Kidney (tissue), 14 donors: Measurements from ENCODE around the gene TJP1. TPM values are rescaled to one million over a fixed set of nuclear protein-coding genes. Genes with fewer than 3 reads are reported as not detected.

Experiments
- DNase-seq, 5 donors: peaks; one replicate each; pipeline ENCODE4 v3.0.0-alpha.2; 2013 to 2020
- FAIRE-seq: peaks from 2 replicates; lab custom pipeline; 2012; peaks lifted over from hg19 to GRCh38; lab: Jason Lieb, UNC
- H3K27ac ChIP-seq, 2 donors: one replicate each; pipeline ENCODE4 v1.7.0; 2013; ENCODE audit warnings: low read depth in 2 of 2, low read length in 2 of 2, inconsistent platforms in 1 of 2
- H3K27me3 ChIP-seq: one replicate; pipeline ENCODE4 v1.7.1; 2013; ENCODE audit warnings: low read length, inconsistent platforms; ENCODE audit not compliant: control insufficient read depth, insufficient read depth
- H3K36me3 ChIP-seq, 3 donors: one replicate each; pipeline versions ENCODE4 v1.7.0 to v1.7.1; 2013; ENCODE audit warnings: low read length in 3 of 3, control low read depth in 1 of 3, inconsistent platforms in 1 of 3; ENCODE audit not compliant: insufficient read depth in 3 of 3, control insufficient read depth in 2 of 3
- H3K4me1 ChIP-seq, 3 donors: one replicate each; pipeline versions ENCODE4 v1.7.0 to v1.7.1; 2013; ENCODE audit warnings: low read length in 3 of 3, inconsistent platforms in 1 of 3, low read depth in 1 of 3; ENCODE audit not compliant: control insufficient read depth in 2 of 3, insufficient read depth in 2 of 3
- H3K4me3 ChIP-seq, 3 donors: one replicate each; pipeline versions ENCODE4 v1.7.0 to v1.8.1; 2013; ENCODE audit warnings: low read length in 3 of 3, control low read depth in 1 of 3, inconsistent platforms in 1 of 3
- H3K9ac ChIP-seq, 3 donors: one replicate each; pipeline versions ENCODE4 v1.7.0 to v1.7.1; 2013; ENCODE audit warnings: low read length in 3 of 3, control low read depth in 1 of 3, inconsistent platforms in 1 of 3
- H3K9me3 ChIP-seq, 3 donors: one replicate each; pipeline versions ENCODE4 v1.7.0 to v1.7.1; 2013; ENCODE audit warnings: low read length in 3 of 3, control low read depth in 1 of 3, inconsistent platforms in 1 of 3; ENCODE audit not compliant: control insufficient read depth in 2 of 3, insufficient read depth in 1 of 3
- CTCF ChIP-seq: IDR thresholded peaks from 3 replicates; pipeline ENCODE4 v1.5.1; 2012; ENCODE audit warnings: mild to moderate bottlenecking, moderate library complexity, borderline replicate concordance; ENCODE audit not compliant: insufficient read depth; ENCODE audit errors: extremely low read depth
- intact Hi-C: fragments of 100-400 bp; cut with DNase I; formaldehyde crosslinking; loops from one replicate; pipeline ENCODE4 v1.11.1; 2022
- polyA plus RNA-seq: library from polyadenylated mRNA; stranded (reverse); fragments of 350-450 nt; fragmentation: Illumina TruSeq; extraction: RNeasy Lipid Tissue Mini Kit (QIAGEN cat#74804); gene quantifications from one replicate; pipeline ENCODE4 v1.2.3, GENCODE V29; 2014; ENCODE audit warnings: low read depth, low replicate concordance; ENCODE audit not compliant: insufficient read depth
- total RNA-seq: library from RNA; stranded (reverse); fragmentation: NEBNext Ultra II Directional; extraction: Animal tissue kit (Norgen Biotek cat#: 25700); gene quantifications from one replicate; pipeline ENCODE4 v1.2.1, GENCODE V29; 2021
- donor health status: control.
- donor health status: control.
- donor health status: control.
- donor health status: control.
- donor health status: control.
- donor health status: DM: yes; HTN: yes; CAD: no.
- donor health status: Normal renal cell carcinoma (clear cell type).

TJP1 gene
- total and polyA plus RNA-seq, 2 donors from 2014 or later = 17.7 to 121 TPM

- Histone ChIP-seq H3K27ac (peak overlapping the region; percentile 90 to 95), H3K36me3 (no peaks in the 10 kb centered on the region), H3K9me3 (no peaks in the 10 kb centered on the region), H3K4me3 (peak overlapping the region in 2 of 3 donors; percentile 35 to 56), H3K9ac (peak overlapping the region in 2 of 3 donors; percentile 48 to 73), H3K4me1 (peaks cover 0 to 20% (median 19%) of the 10 kb centered on the region in 3 donors), H3K27me3 (no peaks in the 10 kb centered on the region)
- TF ChIP-seq CTCF = no peak
- FAIRE-seq (peak; percentile 76), DNase-seq (peak; percentile 59 to 93 (median 83))
- intact Hi-C loops = no loop called here
Measured at GRCh38 chr15:29670998-29671981, 151.0 kb downstream of the TJP1 start.

GRCh38 chr15:29670266-29670665 lies 152.0 kb downstream of the TJP1 start:
- no peak for TF ChIP-seq CTCF
- no peaks in the 10 kb centered on the region for H3K9me3 ChIP-seq
- H3K9ac ChIP-seq = peak overlapping the region in 1 of 3 donors; percentile 48
- no peak overlapping the region for H3K4me3 ChIP-seq
- DNase-seq (no peak), FAIRE-seq (no peak)
- peaks cover 0 to 20% (median 19%) of the 10 kb centered on the region in 3 donors for H3K4me1 ChIP-seq
- no peaks in the 10 kb centered on the region for H3K27me3 ChIP-seq
- H3K36me3 ChIP-seq = no peaks in the 10 kb centered on the region
- intact Hi-C loops = no loop called here
- H3K27ac ChIP-seq = peak overlapping the region; percentile 90 to 95

GRCh38 chr15:29669823-29670222 lies 152.4 kb downstream of the TJP1 start:
- H3K27ac ChIP-seq = peak overlapping the region; percentile 90 to 95
- intact Hi-C loops = no loop called here
- FAIRE-seq = no peak

More at GRCh38 chr15:29669823-29670222, 152.4 kb downstream of the TJP1 start:
- H3K36me3 ChIP-seq = no peaks in the 10 kb centered on the region
- H3K4me1 ChIP-seq = peaks cover 0 to 20% (median 19%) of the 10 kb centered on the region in 3 donors
- no peak for TF ChIP-seq CTCF
- H3K9ac ChIP-seq = no peak overlapping the region
- H3K27me3 ChIP-seq = no peaks in the 10 kb centered on the region
- no peak for DNase-seq
- H3K4me3 ChIP-seq = no peak overlapping the region
- H3K9me3 ChIP-seq = no peaks in the 10 kb centered on the region
